Lung microvascular endothelial cell (primary cell): ENCODE results near the gene GNAT1. TPM values are rescaled to one million over a fixed set of nuclear protein-coding genes. Genes with fewer than 3 reads are reported as not detected.
"Not testable (repeated sequence)": the region's sequence is repeated elsewhere in the genome, so short reads cannot be mapped to it uniquely, and the experiment has no call there.

Source experiments
- DNase-seq, 2 donors: peaks; one replicate each; pipeline versions ENCODE4 v3.0.0 to v3.0.0-alpha.2; 2010; ENCODE audit warnings: low read depth in 2 of 2
- total RNA-seq: library from RNA; depleted of rRNA; stranded (reverse); fragments of >200 nt; gene quantifications from 2 replicates; pipeline ENCODE4 v1.2.1, GENCODE V29; 2014

The GNAT1 gene
- total RNA-seq, 1 donor from 2014 or later: not detected

DNA sequence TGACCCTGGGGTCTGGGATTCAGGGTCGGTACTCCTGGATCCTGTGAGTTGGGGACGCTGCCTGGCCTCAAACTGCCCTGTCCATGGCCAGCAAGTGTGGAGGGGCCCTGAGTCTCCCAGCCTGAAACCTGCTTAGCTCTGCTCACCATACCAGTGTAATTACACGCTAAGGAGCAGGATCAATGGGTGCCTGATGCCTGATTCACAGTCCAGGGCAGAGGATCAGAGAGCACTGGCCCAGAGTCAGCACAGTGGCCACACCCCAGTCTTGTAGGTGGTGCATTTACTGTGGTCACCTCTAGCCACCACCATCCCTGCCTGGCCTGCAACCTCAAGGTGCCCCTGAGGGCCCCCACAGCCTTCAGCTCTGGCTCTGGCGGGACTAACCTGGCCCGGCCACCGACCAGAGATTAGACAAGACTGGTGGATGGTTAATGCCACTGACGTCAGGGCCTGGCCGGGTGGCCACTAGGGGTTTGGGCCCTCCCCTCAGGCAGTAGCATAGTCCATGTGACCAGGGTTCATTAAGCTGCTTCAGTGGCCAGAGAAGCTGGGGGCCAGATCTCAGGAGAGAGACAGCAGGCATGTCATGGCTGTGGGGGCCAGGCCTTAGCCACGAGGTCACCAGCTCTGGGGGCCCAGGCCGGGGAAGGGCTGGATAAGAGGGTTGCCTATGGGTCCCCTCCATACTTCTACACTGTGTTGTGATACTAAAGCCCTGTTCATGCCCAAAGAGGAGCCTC is 10.3 kb downstream of the GNAT1 start:
- DNase-seq: no peak

- no peak for DNase-seq
Observed at GRCh38 chr3:50202353-50203112, 11.1 kb downstream of the GNAT1 start.

- DNase-seq: no peak
Observed at GRCh38 chr3:50203113-50203808, 11.9 kb downstream of the GNAT1 start.

DNA sequence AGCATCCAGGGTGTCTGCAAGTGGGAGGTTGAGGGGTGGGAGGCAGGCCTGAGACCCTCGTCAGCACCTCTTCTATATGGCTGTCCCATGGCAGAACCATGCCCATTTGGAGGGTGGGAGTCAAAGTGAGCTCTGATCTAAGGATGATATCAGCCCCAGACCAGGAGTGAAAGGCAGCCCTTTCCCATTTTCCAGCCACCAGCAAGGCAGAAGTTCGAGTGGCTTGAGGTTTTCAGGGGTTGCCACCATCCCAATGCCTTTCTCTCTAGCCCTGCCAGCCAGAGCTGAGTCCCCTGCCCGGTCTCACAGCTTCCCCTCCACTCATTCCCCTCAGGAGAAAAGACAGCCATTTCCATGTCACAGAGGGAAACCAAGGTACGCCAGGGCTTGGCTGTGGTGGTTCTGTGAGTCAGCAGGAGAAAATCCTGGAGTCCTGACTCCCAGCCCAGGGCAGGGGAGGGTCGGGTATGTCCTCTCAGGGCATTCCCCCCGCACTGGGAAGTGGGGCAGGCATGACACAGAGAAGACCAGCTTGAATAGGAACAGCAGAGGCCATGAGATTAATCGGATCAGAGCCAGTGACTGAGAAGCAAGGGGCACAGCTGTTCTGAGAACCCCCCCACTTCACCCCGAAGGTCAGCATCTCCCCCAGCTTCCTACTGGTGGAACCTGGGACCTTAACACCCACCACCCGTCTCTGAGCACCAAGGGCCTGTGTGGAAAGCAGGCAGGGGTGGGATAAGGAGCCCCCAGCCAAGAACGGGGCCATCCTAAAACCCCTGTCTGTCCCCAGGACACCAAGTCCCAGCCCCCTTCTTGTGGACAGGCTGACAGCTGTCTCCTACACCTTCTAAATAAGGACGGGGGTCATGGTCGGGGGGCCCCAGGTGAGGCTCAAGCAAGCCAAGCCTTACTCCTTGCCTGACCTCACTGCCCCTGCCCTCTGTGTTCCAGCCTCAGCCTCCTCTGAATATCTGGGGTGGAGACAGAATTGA is 12.7 kb downstream of the GNAT1 start:
- no peak for DNase-seq

- DNase-seq: peak in 1 of 2 donors; percentile 38
Observed at GRCh38 chr3:50204804-50205412, 13.5 kb downstream of the GNAT1 start, which contains the start of gene SLC38A3. SLC38A3 (plus strand) TSS chr3:50205271; CDS start chr3:50214200, 8,929 bp downstream.

GRCh38 chr3:50205413-50206276 is 14.2 kb downstream of the GNAT1 start:
- DNase-seq: peak in 1 of 2 donors; percentile 21

GRCh38 chr3:50207359-50208042 is 16.1 kb downstream of the GNAT1 start:
- DNase-seq: no peak

DNA sequence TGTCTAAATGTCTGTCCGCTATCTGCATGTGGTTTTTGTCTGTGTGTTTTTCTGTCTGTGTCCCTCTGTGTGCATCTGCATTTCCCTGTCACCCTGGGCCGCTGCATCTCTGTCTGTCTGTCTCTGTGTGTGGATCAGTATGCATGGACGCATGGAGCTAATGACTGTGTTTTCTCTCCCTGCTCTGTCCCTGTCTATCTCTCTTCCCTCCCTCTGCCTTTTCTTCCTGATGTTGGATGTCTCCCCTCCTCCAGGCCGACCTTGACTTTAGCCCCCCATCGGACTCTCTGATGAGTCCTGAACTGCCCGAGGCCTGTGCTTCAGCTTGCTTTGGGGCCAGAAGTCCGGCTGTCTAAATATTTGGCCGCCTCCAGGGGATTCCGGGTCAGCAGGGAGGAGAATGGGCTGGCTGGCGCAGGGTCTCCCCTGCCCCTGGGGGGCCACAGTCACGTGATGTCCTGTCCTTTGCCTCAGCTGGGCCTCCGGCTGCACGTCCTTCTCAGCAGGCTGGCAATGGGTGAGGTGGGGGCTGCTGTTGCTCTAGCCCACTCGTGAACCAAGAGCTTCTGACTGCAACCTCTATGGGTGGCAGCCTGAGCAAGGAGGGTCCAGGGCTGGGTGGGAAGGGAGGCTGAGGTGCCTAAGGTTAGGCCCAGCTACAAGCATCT is 17.4 kb downstream of the GNAT1 start:
- DNase-seq: no peak

- no peak for DNase-seq
Observed at GRCh38 chr3:50210176-50210509, 18.7 kb downstream of the GNAT1 start.

- DNase-seq: no peak
Observed at GRCh38 chr3:50210510-50211367, 19.3 kb downstream of the GNAT1 start.

DNA sequence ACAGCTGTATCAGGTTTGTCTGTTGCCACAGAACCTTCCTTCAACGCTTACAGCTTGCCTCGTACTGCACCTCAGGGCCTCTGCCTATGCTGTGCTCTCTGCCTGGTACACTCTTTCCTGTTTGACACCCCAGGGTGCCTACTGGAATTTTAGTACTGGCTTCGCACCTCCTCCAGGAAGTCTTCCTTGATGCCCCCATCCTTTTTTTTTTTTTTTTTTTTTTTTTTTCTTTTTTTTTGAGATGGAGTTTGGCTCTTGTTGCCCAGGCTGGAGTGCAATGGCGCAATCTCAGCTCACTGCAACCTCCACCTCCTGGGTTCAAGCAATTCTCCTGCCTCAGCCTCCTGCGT is 19.9 kb downstream of the GNAT1 start:
- DNase-seq: not testable (repeated sequence)

GRCh38 chr3:50211930-50212329 is 20.5 kb downstream of the GNAT1 start:
- DNase-seq: no peak

GRCh38 chr3:50212502-50212901 is 21.1 kb downstream of the GNAT1 start:
- no peak for DNase-seq

DNA sequence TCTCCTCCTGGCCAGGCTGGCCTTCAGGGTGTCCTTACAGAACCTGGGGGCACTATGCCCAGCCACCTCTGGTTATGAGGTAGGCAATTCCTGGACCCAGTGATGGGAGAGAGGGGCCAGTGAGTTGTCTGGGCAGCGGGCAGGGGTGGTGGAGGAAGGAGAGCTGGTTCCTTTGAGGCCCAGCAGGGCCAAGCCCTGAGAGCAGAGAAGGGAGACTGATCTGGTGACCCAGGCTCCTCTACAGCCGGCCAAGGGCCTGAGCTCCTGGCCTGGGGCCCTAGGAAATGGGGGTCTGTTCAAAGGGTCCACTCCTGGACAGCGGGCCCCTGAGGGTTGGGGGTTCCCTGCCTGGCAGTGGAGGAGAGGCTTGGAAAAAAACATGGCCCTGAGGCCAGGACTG is 21.6 kb downstream of the GNAT1 start:
- no peak for DNase-seq

DNA sequence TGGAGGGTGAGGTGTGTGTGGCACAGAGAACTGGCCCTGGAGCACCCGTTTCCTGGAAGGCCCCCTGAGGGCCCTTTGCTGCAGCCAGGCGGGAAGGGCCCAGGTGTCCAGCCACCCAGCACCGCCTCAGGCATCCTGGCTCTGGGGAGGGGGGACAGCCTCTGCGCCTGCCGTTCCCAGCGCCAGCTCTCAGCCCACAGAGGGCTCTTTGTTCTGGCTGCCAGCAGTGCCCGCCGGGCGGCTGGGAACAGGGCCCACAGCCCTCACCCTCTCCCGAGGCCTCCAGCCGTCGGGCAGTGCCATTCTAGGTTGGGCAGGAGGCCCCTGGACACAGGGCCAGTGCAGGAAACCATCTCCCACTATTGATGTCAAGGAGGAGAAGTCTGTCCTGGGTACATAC is 22.0 kb downstream of the GNAT1 start:
- DNase-seq: no peak

DNA sequence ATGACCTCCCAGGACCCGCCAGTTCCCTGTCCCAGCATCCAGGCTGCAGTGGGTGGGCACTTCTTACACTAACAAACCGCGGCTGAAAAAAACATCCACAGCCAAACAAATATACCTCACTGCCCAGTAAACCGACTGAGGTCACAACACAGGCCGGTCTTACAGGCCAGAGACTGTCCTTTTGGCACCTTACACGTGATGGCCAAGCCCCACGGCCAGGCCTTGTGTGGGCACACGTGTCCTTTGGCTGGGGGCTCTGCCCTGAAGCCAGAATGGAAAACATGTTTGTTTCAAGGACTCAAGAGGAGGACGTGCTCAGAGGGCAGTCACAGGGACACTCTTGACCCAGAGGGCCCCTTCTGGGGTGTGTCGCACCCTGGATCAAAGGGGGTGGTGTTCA is 23.4 kb downstream of the GNAT1 start:
- DNase-seq: no peak

DNA sequence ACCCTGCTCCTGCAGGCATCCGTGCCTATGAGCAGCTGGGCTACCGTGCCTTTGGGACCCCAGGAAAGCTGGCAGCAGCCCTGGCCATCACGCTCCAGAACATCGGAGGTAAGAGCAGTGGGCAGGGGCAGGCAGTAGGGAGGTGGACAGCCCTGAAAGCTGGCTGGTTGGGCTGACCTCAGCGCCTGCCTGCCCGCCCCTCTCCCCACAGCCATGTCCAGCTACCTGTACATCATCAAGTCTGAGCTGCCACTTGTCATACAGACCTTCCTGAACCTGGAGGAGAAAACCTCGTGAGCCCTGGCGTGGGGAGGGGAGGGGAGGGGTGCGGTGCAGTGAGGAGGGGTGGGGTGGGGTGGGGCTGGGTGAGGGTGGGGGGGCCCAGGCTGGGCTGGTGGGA is 24.1 kb downstream of the GNAT1 start:
- DNase-seq: no peak

GRCh38 chr3:50217681-50218080 is 26.3 kb downstream of the GNAT1 start:
- DNase-seq: no peak
